K562 (cell line): ENCODE results near the gene WDR1. TPM values are rescaled to one million over a fixed set of nuclear protein-coding genes. Genes with fewer than 3 reads are reported as not detected.

Experiments used
- ATAC-seq: fragments of 200-7000 bp; cut with Tn5 transposase; 3 replicates; pipeline ENCODE4 v1.9.1; 2020; ENCODE audit warnings: moderate library complexity
- BruUV-seq: library from RNA; stranded (reverse); fragments of 400-500 nt; replicated peaks from 2 replicates; lab custom pipeline; 2021; lab: Mats Ljungman, UMichigan
- CTCF ChIA-PET: fragments of 300-600 bp; formaldehyde crosslinking; extraction: SDS; loops from one replicate; lab custom pipeline; 2021; ENCODE audit warnings: low intra/inter-chr PET ratio; lab: Yijun Ruan, JAX
- POLR2A ChIA-PET: fragments of 300-600, 350-650 bp; sonication (Branson Sonifier 250); formaldehyde crosslinking; extraction: SDS; loops from one replicate; lab custom pipeline; 2021; ENCODE audit warnings: antibody characterized with exemption, inconsistent platforms; lab: Yijun Ruan, JAX
- DNase-seq, 4 experiments: peaks; one replicate each; pipeline versions ENCODE4 v3.0.0 to v3.0.0-alpha.2; 2011 to 2018; ENCODE audit warnings: low spot score in 3 of 4, mixed read lengths in 3 of 4; ENCODE audit errors: extremely low read depth in 1 of 4
- FAIRE-seq: peaks from 2 replicates; lab custom pipeline; 2011; peaks lifted over from hg19 to GRCh38; lab: Jason Lieb, UNC
- H2AFZ ChIP-seq: 2 replicates; pipeline ENCODE4 v1.6.0; 2011; ENCODE audit warnings: low read depth, low read length, control low read depth, inconsistent platforms
- H3K27ac ChIP-seq: fragments of 200-600 bp; 3 replicates; pipeline ENCODE4 v1.8.0; 2011; ENCODE audit warnings: low read depth, mild to moderate bottlenecking, control low read depth, inconsistent platforms, low read length, moderate library complexity, mixed read lengths; ENCODE audit errors: extremely low read depth
- H3K27me3 ChIP-seq, 2 experiments: fragments of 300-600 bp in 1 of 2; 2 replicates in 1 of 2; 3 replicates in 1 of 2; pipeline versions ENCODE4 v1.6.0 to v1.8.0; 2011; ENCODE audit warnings: inconsistent platforms in 2 of 2, low read length in 2 of 2, mild to moderate bottlenecking in 1 of 2, mixed read lengths in 1 of 2, moderate library complexity in 1 of 2; ENCODE audit not compliant: control insufficient read depth in 2 of 2, insufficient read depth in 2 of 2
- H3K36me3 ChIP-seq: fragments of 300-600 bp; 3 replicates; pipeline ENCODE4 v1.8.0; 2011; ENCODE audit warnings: mild to moderate bottlenecking, low read length, inconsistent platforms; ENCODE audit not compliant: control insufficient read depth, insufficient read depth
- H3K4me1 ChIP-seq, 2 experiments: fragments of 200-600 bp in 1 of 2; replicated peaks in 1 of 2; 2 replicates in 1 of 2; 3 replicates in 1 of 2; pipeline versions ENCODE4 v1.5.1 to v1.8.0; 2011; ENCODE audit warnings: inconsistent platforms in 2 of 2, low read length in 2 of 2, mild to moderate bottlenecking in 1 of 2, mixed read lengths in 1 of 2, moderate library complexity in 1 of 2; ENCODE audit not compliant: control insufficient read depth in 2 of 2, insufficient read depth in 2 of 2
- H3K4me2 ChIP-seq: 2 replicates; pipeline ENCODE4 v1.6.1; 2011; ENCODE audit warnings: low read length, control low read depth, inconsistent platforms, mixed read lengths; ENCODE audit not compliant: insufficient read depth
- H3K4me3 ChIP-seq: fragments of 200-600 bp; sonication (generic), shearing (Covaris generic); 2 replicates; pipeline ENCODE4 v1.5.1; 2016; ENCODE audit warnings: control low read depth, inconsistent platforms
- H3K79me2 ChIP-seq: fragments of 200-600 bp; 3 replicates; pipeline ENCODE4 v1.8.0; 2011; ENCODE audit warnings: low read length, inconsistent platforms; ENCODE audit not compliant: control insufficient read depth, insufficient read depth
- H3K9ac ChIP-seq, 2 experiments: 2 replicates each; pipeline versions ENCODE4 v1.6.0 to v1.6.1; 2011; ENCODE audit warnings: low read depth in 2 of 2, low read length in 2 of 2, control low read depth in 1 of 2, inconsistent platforms in 1 of 2, mild to moderate bottlenecking in 1 of 2, mixed read lengths in 1 of 2; ENCODE audit not compliant: insufficient read depth in 1 of 2
- H3K9me1 ChIP-seq: one replicate; pipeline ENCODE4 v1.6.0; 2011; ENCODE audit warnings: inconsistent platforms, mild to moderate bottlenecking, low read length, moderate library complexity; ENCODE audit not compliant: control insufficient read depth, insufficient read depth
- H3K9me3 ChIP-seq: replicated peaks from 2 replicates; pipeline ENCODE4 v1.5.1; 2011; ENCODE audit warnings: low read depth, low read length, inconsistent platforms; ENCODE audit not compliant: control insufficient read depth, insufficient read depth
- H4K20me1 ChIP-seq: replicated peaks from 2 replicates; pipeline ENCODE4 v1.6.1; 2011; ENCODE audit warnings: low read length, inconsistent platforms, mixed read lengths; ENCODE audit not compliant: control insufficient read depth, insufficient read depth
- ARNT ChIP-seq, 2 experiments: fragments of 450-650 bp; IDR thresholded peaks; 2 replicates each; pipeline ENCODE4 v1.6.1; 2016; ENCODE audit warnings: mild to moderate bottlenecking in 1 of 2
- ATF1 ChIP-seq, 2 experiments: fragments of 450-650 bp in 1 of 2; IDR thresholded peaks; 2 replicates each; pipeline ENCODE4 v1.6.1; 2016; ENCODE audit warnings: missing compliant biosample characterization in 1 of 2, missing genetic modification characterization in 1 of 2
- CBFA2T3 ChIP-seq: fragments of 450-650 bp; IDR thresholded peaks from 2 replicates; pipeline ENCODE4 v1.6.1; 2017
- CTCF ChIP-seq, 3 experiments: IDR thresholded peaks in 2 of 3; conservative IDR thresholded peaks in 1 of 3; 2 replicates each; pipeline ENCODE4 v1.5.1; 2011 to 2012; ENCODE audit warnings: low read length in 3 of 3, mild to moderate bottlenecking in 3 of 3, control low read depth in 2 of 3, improper control_type of control experiment in 1 of 3, inconsistent platforms in 1 of 3, low read depth in 1 of 3, mixed read lengths in 1 of 3, moderate library complexity in 1 of 3; ENCODE audit not compliant: insufficient read depth in 2 of 3
- GATAD2B ChIP-seq: fragments of 450-650 bp; IDR thresholded peaks from 2 replicates; pipeline ENCODE4 v1.6.1; 2017; ENCODE audit warnings: mild to moderate bottlenecking, borderline replicate concordance
- POLR3A ChIP-seq: IDR thresholded peaks from 2 replicates; pipeline ENCODE4 v1.6.1; 2011; ENCODE audit warnings: borderline replicate concordance, mild to moderate bottlenecking, moderate library complexity; ENCODE audit not compliant: insufficient read length, insufficient read depth; ENCODE audit errors: extremely low read depth
- RB1 ChIP-seq: fragments of 450-650 bp; IDR thresholded peaks from 2 replicates; pipeline ENCODE4 v1.6.1; 2017; ENCODE audit warnings: low read depth, mild to moderate bottlenecking
- SMC3 ChIP-seq: conservative IDR thresholded peaks from 2 replicates; pipeline ENCODE4 v1.6.1; 2011; ENCODE audit warnings: low read depth, low read length, improper control_type of control experiment; ENCODE audit not compliant: insufficient read depth
- XRCC5 ChIP-seq: fragments of 200-400 bp; formaldehyde crosslinking; IDR thresholded peaks from 2 replicates; pipeline ENCODE4 v1.6.1; 2017; ENCODE audit warnings: low read depth, mild to moderate bottlenecking, low read length
- ZNF174 ChIP-seq: fragments of 250-450 bp; sonication (Bioruptor Pico); IDR thresholded peaks from 2 replicates; pipeline ENCODE4 v1.4.0; 2020; ENCODE audit warnings: mild to moderate bottlenecking
- ZNF592 ChIP-seq: fragments of 450-650 bp; IDR thresholded peaks from 2 replicates; pipeline ENCODE4 v1.6.1; 2017; ENCODE audit warnings: antibody characterized with exemption, mild to moderate bottlenecking
- WGBS: fragments of 100-300 bp; shearing (Covaris generic); methylation state at CpG from one replicate; pipeline ENCODE4 v1.1.6; 2016; ENCODE audit warnings: low coverage, mixed read lengths; ENCODE audit not compliant: insufficient coverage; ENCODE audit errors: missing lambda C conversion rate; 5-methylcytosine and 5-hydroxymethylcytosine counted together
- in situ Hi-C: fragments of 300-500 bp; cut with MboI; formaldehyde crosslinking; loops from 4 replicates; pipeline ENCODE4 v1.15.0; 2018; ENCODE audit warnings: inconsistent platforms, mixed read lengths
- intact Hi-C: fragments of 100-400 bp; cut with micrococcal nuclease; formaldehyde crosslinking; loops from 2 replicates; pipeline ENCODE4 v1.14.2; 2022
- polyA plus RNA-seq, 8 experiments: library from polyadenylated mRNA; depleted of rRNA in 4 of 8; stranded (reverse) in 5 of 8; unstranded in 3 of 8; fragments of >200 nt; fragmentation: Nextera tagmentation in 2 of 8; fragmentation: Illumina TruSeq in 1 of 8; extraction: Ambion mirVana in 2 of 8; extraction: Trizol in 1 of 8; gene quantifications; 2 replicates each; pipeline versions ENCODE4 v1.2.1 to v1.2.3, GENCODE V29; 2011 to 2014; ENCODE audit warnings: inconsistent platforms in 1 of 8, missing spikeins in 1 of 8
- total RNA-seq, 7 experiments: library from RNA; depleted of rRNA in 6 of 7; stranded (reverse); fragments of >200 nt in 6 of 7; fragmentation: Illumina TruSeq in 2 of 7; extraction: Trizol in 2 of 7; gene quantifications; 2 replicates each; pipeline versions ENCODE4 v1.2.1 to v1.2.3, GENCODE V29; 2011 to 2021; ENCODE audit warnings: low replicate concordance in 1 of 7

WDR1 gene
- total and polyA plus RNA-seq, 9 of the 15 experiments (the other 6 are each of a cell fraction or from before 2014, with no cell fraction given), result 16.1 to 213 (median 125) TPM

- Histone ChIP-seq H3K4me1 (peaks cover 0 to 60% of the 10 kb centered on the region in 2 experiments; a peak in 4 of 5 replicates), H2AFZ (peak overlapping the region; percentile 69), H3K4me2 (no peak overlapping the region), H3K9me1 (no peaks in the 10 kb centered on the region), H3K9me3 (0 out of 2 replicates have a peak, but pooled peaks cover 3% of the 10 kb centered on the region), H4K20me1 (no peaks in the 10 kb centered on the region), H3K27me3 (no peaks in the 10 kb centered on the region), H3K4me3 (no peak overlapping the region), H3K79me2 (no peaks in the 10 kb centered on the region), H3K27ac (peak overlapping the region; percentile 15; the same call in 1 of the 3 replicates), H3K36me3 (no peaks in the 10 kb centered on the region; the same call in 2 of the 3 replicates), H3K9ac (no peak overlapping the region)
- ATAC-seq, result peak; percentile 64
- 20% methylated on average over 3 of the region's 3 CpGs for WGBS
- no TSS peak for BruUV-seq
- DNase-seq, result peak; percentile 68 to 86 (median 72)
- ChIA-PET POLR2A (interaction anchor here (0.6 to 2.8 kb wide), 9 partner anchors 9 to 296 kb away, joined by 3 to 19 read pairs (median 4); no protein-coding TSS in a partner anchor), CTCF (interaction anchor here (4.0 kb wide), 1 partner anchor 239 kb away, joined by 36 read pairs; no protein-coding TSS in a partner anchor)
- FAIRE-seq, result peak; percentile 84
- in situ Hi-C loops, result loop anchor here (5.0 to 25.0 kb wide), 3 partner anchors 237 to 1247 kb away; no protein-coding TSS in a partner anchor
- intact Hi-C loops, result loop anchor here (1.0 to 2.0 kb wide), 2 partner anchors 22 to 238 kb away; no protein-coding TSS in a partner anchor
- no peak for TF ChIP-seq POLR3A
- TF ChIP-seq RB1, result 0 out of 2 replicates have a peak, but pooled peaks have one; percentile 14
- TF ChIP-seq CTCF (IDR thresholded peaks at IDR 0.05 in 2 of 3, conservative IDR thresholded peaks at IDR 0.05 in 1 of 3; ENCODE audit: insufficient read depth in 2 of 3, low read depth in 1 of 3, low read length in 3 of 3), result peak; percentile 72 to 88 (median 83)
- no peak for TF ChIP-seq XRCC5
- TF ChIP-seq ARNT (IDR thresholded peaks at IDR 0.05), result peak in 1 of 2 experiments; percentile 32; a peak in 1 of 4 replicates
- TF ChIP-seq CBFA2T3, result no peak
- no peak for TF ChIP-seq ATF1 (CRISPR knock-in tag; IDR thresholded peaks at IDR 0.05)
- 0 out of 2 replicates have a peak, but pooled peaks have one; percentile 10 for TF ChIP-seq ATF1 (tag; IDR thresholded peaks at IDR 0.05)
- peak; percentile 14; the same call in 1 of the 2 replicates for TF ChIP-seq GATAD2B
- peak; percentile 91 for TF ChIP-seq ZNF592
- TF ChIP-seq SMC3, result peak; percentile 89
- TF ChIP-seq ZNF174 (CRISPR knock-in tag), result no peak
Observed at GRCh38 chr4:10164877-10165283, 48.3 kb upstream of the WDR1 start.
